ENCODE data around the gene MRPL21. TPM values are rescaled to one million over a fixed set of nuclear protein-coding genes. Genes with fewer than 3 reads are reported as not detected.

Gene MRPL21
- total and polyA plus RNA-seq, 2 of the 8 experiments (the other 6 are each of a cell fraction or from before 2014, with no cell fraction given), result 102 to 107 TPM

DNA sequence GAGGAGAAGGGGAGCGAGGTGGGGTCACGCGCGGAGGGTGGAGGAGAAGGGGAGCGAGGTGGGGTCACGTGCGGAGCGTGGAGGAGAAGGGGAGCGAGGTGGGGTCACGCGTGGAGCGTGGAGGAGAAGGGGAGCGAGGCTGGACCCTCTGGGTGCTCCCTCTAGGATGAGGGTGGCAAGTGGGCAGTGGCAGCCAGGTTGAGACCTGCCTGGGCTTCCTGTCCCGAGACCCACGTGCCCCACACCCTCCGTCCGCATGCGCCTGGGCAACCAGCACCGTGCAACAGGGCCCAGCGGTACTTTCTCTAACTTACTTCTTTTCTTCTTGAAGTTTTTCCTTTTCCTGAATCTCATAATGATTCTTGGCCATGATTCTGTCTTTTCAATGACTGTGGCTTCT, 11.1 kb downstream of the MRPL21 start:
- H4K8ac ChIP-seq (ENCODE audit: extremely low read depth, insufficient read depth, low read length), result no peak overlapping the region
- no peaks in the 10 kb centered on the region for H3K23me2 ChIP-seq (ENCODE audit: low read depth, low read length)
- H2BK15ac ChIP-seq (ENCODE audit: low read length), result no peak overlapping the region
- H3K36me3 ChIP-seq (ENCODE audit: control insufficient read depth in 2 of 4, insufficient read depth in 4 of 4, low read length in 3 of 4), result peaks cover 14 to 57% (median 38%) of the 10 kb centered on the region in 4 experiments; a peak in 7 of 8 replicates
- H2AK5ac ChIP-seq (ENCODE audit: low read depth, low read length), result no peak overlapping the region
- no peak overlapping the region for H2BK12ac ChIP-seq (ENCODE audit: low read depth, low read length)
- no peak overlapping the region for H3K18ac ChIP-seq (ENCODE audit: extremely low read depth, low read length)
- no peak overlapping the region for H3K23ac ChIP-seq (ENCODE audit: insufficient read length)
- DNase-seq (ENCODE audit: low read depth in 1 of 2, low spot score in 2 of 2) (no peak), FAIRE-seq (no peak)
- H3K9me3 ChIP-seq (ENCODE audit: insufficient read depth in 2 of 2, low read depth in 1 of 2, low read length in 1 of 2), result no peaks in the 10 kb centered on the region
- POLR2A ChIA-PET (ENCODE audit: partially characterized antibody), result no interaction called here
- H3K9ac ChIP-seq (replicated peaks in 1 of 4; ENCODE audit: extremely low read depth in 1 of 4, low read depth in 3 of 4, low read length in 3 of 4), result no peak overlapping the region
- H2AFZ ChIP-seq (ENCODE audit: low read length), result no peak overlapping the region
- no peak overlapping the region for H3K4ac ChIP-seq (replicated peaks; ENCODE audit: insufficient read length, low read depth, low read length)
- H4K91ac ChIP-seq (replicated peaks; ENCODE audit: insufficient read length, low read length), result no peak overlapping the region
- H2BK20ac ChIP-seq (ENCODE audit: low read length), result no peak overlapping the region
- H4K20me1 ChIP-seq (replicated peaks in 1 of 2; ENCODE audit: control insufficient read depth in 1 of 2, insufficient read depth in 2 of 2, low read length in 2 of 2), result peaks cover 6 to 18% of the 10 kb centered on the region in 2 experiments
- no peak overlapping the region for H3K4me2 ChIP-seq (ENCODE audit: insufficient read depth in 1 of 2, low read depth in 2 of 2, low read length in 2 of 2)
- no peak overlapping the region for H3K56ac ChIP-seq (replicated peaks; ENCODE audit: insufficient read length, low read depth, low read length)
- CTCF ChIA-PET (ENCODE audit: partially characterized antibody), result no interaction called here
- no peak overlapping the region for H3K14ac ChIP-seq (ENCODE audit: insufficient read length)
- no peaks in the 10 kb centered on the region for H3K79me1 ChIP-seq (ENCODE audit: low read depth, low read length)
- no peaks in the 10 kb centered on the region for H3K27me3 ChIP-seq (replicated peaks in 1 of 4; ENCODE audit: control insufficient read depth in 3 of 4, extremely low read depth in 1 of 4, insufficient read depth in 3 of 4, low read length in 3 of 4)
- no peak overlapping the region for H3K4me3 ChIP-seq (ENCODE audit: extremely low read depth in 1 of 4, insufficient read depth in 2 of 4, low read depth in 3 of 4, low read length in 4 of 4)
- no peaks in the 10 kb centered on the region for H3K79me2 ChIP-seq (ENCODE audit: control insufficient read depth in 1 of 2, insufficient read depth in 2 of 2, low read length in 2 of 2)
- no peak overlapping the region for H3K27ac ChIP-seq (ENCODE audit: low read depth, low read length)
- peaks cover 0 to 4% (median under 1%) of the 10 kb centered on the region in 4 experiments; a peak in 1 of 7 replicates for H3K4me1 ChIP-seq (replicated peaks in 1 of 4; ENCODE audit: control insufficient read depth in 3 of 4, insufficient read depth in 4 of 4, low read length in 3 of 4)
- 99% methylated on average over 7 of the region's 20 CpGs; no CpG with 5 or more reads in 1 of the 2 experiments for WGBS, 2 experiments (ENCODE audit: extremely low coverage in 1 of 2, insufficient coverage in 1 of 2, insufficient read length in 1 of 2, insufficient replicate concordance in 2 of 2, low coverage in 1 of 2, low lambda C conversion rate in 2 of 2, missing lambda C conversion rate in 1 of 2)
- H4K5ac ChIP-seq (ENCODE audit: insufficient read length, low read depth, low read length), result no peak overlapping the region
- H2BK5ac ChIP-seq (ENCODE audit: low read depth, low read length), result no peak overlapping the region
- H2BK120ac ChIP-seq (replicated peaks; ENCODE audit: low read depth, low read length), result no peak overlapping the region
- TF ChIP-seq RNF2 (IDR thresholded peaks at IDR 0.05; ENCODE audit: borderline replicate concordance, low read depth, low read length, missing control alignments, poor library complexity, severe bottlenecking) (no peak), SIX5 (IDR thresholded peaks at IDR 0.05; ENCODE audit: low read depth, low read length) (no peak), NRF1 (IDR thresholded peaks at IDR 0.05; ENCODE audit: low read depth, low read length) (no peak), KDM4A (IDR thresholded peaks at IDR 0.05; ENCODE audit: low read depth, low read length, severe bottlenecking) (no peak), TCF12 (IDR thresholded peaks at IDR 0.05; ENCODE audit: low read depth, low read length) (no peak)
- TF ChIP-seq, protein P1, sequence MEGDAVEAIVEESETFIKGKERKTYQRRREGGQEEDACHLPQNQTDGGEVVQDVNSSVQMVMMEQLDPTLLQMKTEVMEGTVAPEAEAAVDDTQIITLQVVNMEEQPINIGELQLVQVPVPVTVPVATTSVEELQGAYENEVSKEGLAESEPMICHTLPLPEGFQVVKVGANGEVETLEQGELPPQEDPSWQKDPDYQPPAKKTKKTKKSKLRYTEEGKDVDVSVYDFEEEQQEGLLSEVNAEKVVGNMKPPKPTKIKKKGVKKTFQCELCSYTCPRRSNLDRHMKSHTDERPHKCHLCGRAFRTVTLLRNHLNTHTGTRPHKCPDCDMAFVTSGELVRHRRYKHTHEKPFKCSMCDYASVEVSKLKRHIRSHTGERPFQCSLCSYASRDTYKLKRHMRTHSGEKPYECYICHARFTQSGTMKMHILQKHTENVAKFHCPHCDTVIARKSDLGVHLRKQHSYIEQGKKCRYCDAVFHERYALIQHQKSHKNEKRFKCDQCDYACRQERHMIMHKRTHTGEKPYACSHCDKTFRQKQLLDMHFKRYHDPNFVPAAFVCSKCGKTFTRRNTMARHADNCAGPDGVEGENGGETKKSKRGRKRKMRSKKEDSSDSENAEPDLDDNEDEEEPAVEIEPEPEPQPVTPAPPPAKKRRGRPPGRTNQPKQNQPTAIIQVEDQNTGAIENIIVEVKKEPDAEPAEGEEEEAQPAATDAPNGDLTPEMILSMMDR (IDR thresholded peaks at IDR 0.05; ENCODE audit: control extremely low read depth in 1 of 3, insufficient read depth in 1 of 3, low read depth in 1 of 3, low read length in 3 of 3), result no peak
